ENCODE data around the gene RP9. TPM values are rescaled to one million over a fixed set of nuclear protein-coding genes. Genes with fewer than 3 reads are reported as not detected.
A peak's percentile ranks its signal among the peaks of the same experiment; 100 is the strongest.

Gene RP9
- total and polyA plus RNA-seq, 9 of the 15 experiments (the other 6 are each of a cell fraction or from before 2014, with no cell fraction given), result 10.7 to 44.8 (median 33.4) TPM

DNA sequence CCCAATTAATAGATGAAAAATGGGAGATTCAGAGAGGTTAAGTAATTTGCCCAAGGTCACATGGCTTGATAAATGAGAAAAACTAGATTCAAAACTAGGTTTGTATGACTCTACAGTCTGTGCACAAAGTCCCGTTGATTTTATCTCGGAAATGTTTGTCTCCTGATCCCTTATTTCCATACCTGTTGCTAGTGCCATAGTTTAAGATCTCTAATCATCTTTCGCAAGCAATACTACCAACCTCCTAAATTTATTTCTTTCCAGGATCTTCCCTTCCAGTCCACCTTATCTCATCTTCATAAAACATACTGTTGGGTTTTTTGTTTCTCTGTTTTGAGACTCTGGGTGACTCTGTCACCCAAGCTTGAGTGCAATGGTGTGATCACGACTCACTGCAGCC is 49.6 kb downstream of the RP9 start:
- H3K4me2 ChIP-seq (ENCODE audit: insufficient read depth, low read length), result peak overlapping the region; percentile 3; the same call in 1 of the 2 replicates
- H2AFZ ChIP-seq (ENCODE audit: low read depth, low read length), result no peak overlapping the region
- H3K79me2 ChIP-seq (ENCODE audit: control insufficient read depth, insufficient read depth, low read length), result peaks cover 79% of the 10 kb centered on the region
- no peaks in the 10 kb centered on the region for H3K27me3 ChIP-seq (ENCODE audit: control insufficient read depth in 2 of 2, insufficient read depth in 2 of 2, low read length in 2 of 2)
- ChIA-PET CTCF (ENCODE audit: low intra/inter-chr PET ratio) (no interaction called here), POLR2A (no interaction called here)
- no peak overlapping the region for H3K4me3 ChIP-seq
- in situ Hi-C loops (cut with MboI) (no loop called here), intact Hi-C loops (cut with micrococcal nuclease) (loop anchor here (5.0 to 10.0 kb wide), 4 partner anchors 102 to 565 kb away; partner anchors contain the start of genes AVL9, FKBP9 and LSM5)
- no TSS peak for BruUV-seq (replicated peaks)
- peaks cover 7 to 25% of the 10 kb centered on the region in 2 experiments; a peak in 4 of 5 replicates for H3K4me1 ChIP-seq (replicated peaks in 1 of 2; ENCODE audit: control insufficient read depth in 2 of 2, insufficient read depth in 2 of 2, low read length in 2 of 2)
- 26% methylated on average over 4 of the region's 4 CpGs for WGBS (ENCODE audit: insufficient coverage, low coverage, missing lambda C conversion rate)
- H3K9me3 ChIP-seq (replicated peaks; ENCODE audit: control insufficient read depth, insufficient read depth, low read depth, low read length), result no peaks in the 10 kb centered on the region
- H3K9ac ChIP-seq (ENCODE audit: insufficient read depth in 1 of 2, low read depth in 2 of 2, low read length in 2 of 2), result peak overlapping the region in 1 of 2 experiments; percentile 29; a peak in 1 of 4 replicates
- ATAC-seq (no peak), DNase-seq (ENCODE audit: extremely low read depth in 1 of 4, low spot score in 3 of 4) (no peak), FAIRE-seq (no peak)
- no peak overlapping the region for H3K27ac ChIP-seq (ENCODE audit: extremely low read depth, low read depth, low read length)
- H3K9me1 ChIP-seq (ENCODE audit: control insufficient read depth, insufficient read depth, low read length), result no peaks in the 10 kb centered on the region
- TF ChIP-seq NFE2L1 (tag; IDR thresholded peaks at IDR 0.05; ENCODE audit: borderline replicate concordance, low read depth) (no peak), HDAC3 (IDR thresholded peaks at IDR 0.05; ENCODE audit: borderline replicate concordance, partially characterized antibody) (peak; percentile 20), ZNF143 (CRISPR knock-in tag; IDR thresholded peaks at IDR 0.05) (no peak), DPF2 (IDR thresholded peaks at IDR 0.05) (0 out of 2 replicates have a peak, but pooled peaks have one; percentile 32), RBM25 (IDR thresholded peaks at IDR 0.05; ENCODE audit: low read depth, low read length, severe bottlenecking) (peak; percentile 26), ZNF589 (CRISPR knock-in tag; IDR thresholded peaks at IDR 0.05; ENCODE audit: low read depth) (no peak)
- peaks cover 40% of the 10 kb centered on the region; the same call in 2 of the 3 replicates for H3K36me3 ChIP-seq (ENCODE audit: control insufficient read depth, insufficient read depth, low read length)
- H4K20me1 ChIP-seq (replicated peaks; ENCODE audit: control insufficient read depth, insufficient read depth, low read length), result 0 out of 2 replicates have a peak, but pooled peaks cover 9% of the 10 kb centered on the region
